ENCODE measurements around the gene ELP4.

DNA sequence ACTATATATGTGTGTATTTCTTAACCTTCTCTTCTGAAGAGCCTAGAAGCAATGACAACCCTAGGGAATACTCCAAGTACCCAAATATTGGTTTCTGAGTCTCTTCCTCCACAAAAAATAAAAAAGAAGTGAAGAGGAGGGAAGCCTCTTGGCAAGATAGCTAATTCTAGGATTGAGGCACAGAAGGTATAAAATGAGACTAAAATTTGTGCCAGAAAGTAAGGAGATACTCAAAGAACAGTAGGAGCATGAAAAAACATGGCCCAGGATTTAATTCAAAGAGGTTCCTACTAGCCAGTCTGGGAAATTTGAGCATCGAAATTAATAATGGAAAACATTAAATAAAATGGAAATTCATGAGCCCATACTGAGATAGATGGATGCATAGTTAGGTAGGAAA is 189.5 kb downstream of the ELP4 start:
- TF ChIP-seq, protein P1, sequence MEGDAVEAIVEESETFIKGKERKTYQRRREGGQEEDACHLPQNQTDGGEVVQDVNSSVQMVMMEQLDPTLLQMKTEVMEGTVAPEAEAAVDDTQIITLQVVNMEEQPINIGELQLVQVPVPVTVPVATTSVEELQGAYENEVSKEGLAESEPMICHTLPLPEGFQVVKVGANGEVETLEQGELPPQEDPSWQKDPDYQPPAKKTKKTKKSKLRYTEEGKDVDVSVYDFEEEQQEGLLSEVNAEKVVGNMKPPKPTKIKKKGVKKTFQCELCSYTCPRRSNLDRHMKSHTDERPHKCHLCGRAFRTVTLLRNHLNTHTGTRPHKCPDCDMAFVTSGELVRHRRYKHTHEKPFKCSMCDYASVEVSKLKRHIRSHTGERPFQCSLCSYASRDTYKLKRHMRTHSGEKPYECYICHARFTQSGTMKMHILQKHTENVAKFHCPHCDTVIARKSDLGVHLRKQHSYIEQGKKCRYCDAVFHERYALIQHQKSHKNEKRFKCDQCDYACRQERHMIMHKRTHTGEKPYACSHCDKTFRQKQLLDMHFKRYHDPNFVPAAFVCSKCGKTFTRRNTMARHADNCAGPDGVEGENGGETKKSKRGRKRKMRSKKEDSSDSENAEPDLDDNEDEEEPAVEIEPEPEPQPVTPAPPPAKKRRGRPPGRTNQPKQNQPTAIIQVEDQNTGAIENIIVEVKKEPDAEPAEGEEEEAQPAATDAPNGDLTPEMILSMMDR (IDR thresholded peaks at IDR 0.05; ENCODE audit: borderline replicate concordance, extremely low read depth, low read length, poor library complexity, severe bottlenecking) = no peak
- no peak for TF ChIP-seq EZH2 (IDR thresholded peaks at IDR 0.05; ENCODE audit: borderline replicate concordance, low read depth, low read length, severe bottlenecking)
